ENCODE data around the gene INTS4. TPM values are rescaled to one million over a fixed set of nuclear protein-coding genes. Genes with fewer than 3 reads are reported as not detected.

The INTS4 gene
- total and polyA plus RNA-seq, 2 of the 4 experiments (the other 2 are of a cell fraction) = 24.0 to 52.5 TPM

DNA sequence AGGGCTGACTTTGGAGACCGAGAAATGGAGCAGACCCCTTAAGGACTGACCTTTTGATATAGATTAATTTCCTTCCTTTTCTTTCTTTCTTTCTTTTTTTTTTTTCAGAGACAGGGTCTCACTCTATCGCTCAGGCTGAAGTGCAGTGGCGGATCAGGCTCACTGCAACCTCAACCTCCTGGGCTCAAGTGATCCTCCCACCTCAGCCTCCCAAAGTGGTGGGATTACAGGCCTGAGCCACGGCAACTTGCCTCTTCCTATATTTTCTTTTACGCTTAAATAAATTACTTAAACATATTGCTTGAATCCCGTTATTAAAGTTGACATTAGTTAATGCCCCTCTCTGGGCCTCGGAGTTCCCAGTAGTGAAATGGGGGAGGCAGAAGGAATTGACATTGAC, 29.0 kb upstream of the INTS4 start:
- in situ Hi-C loops (cut with MboI; ENCODE audit: low sequenced_read_pairs) = no loop called here
- intact Hi-C loops (cut with micrococcal nuclease) = no loop called here
- 0 out of 2 replicates have a peak overlapping the region, but pooled peaks have one; percentile 65 for H3K4me2 ChIP-seq (ENCODE audit: low read depth, low read length)
- no peaks in the 10 kb centered on the region for H3K36me3 ChIP-seq (ENCODE audit: control insufficient read depth, insufficient read depth, low read length)
- H3K18ac ChIP-seq (ENCODE audit: low read depth, low read length) = no peak overlapping the region
- no CpG with 5 or more reads among the region's 7 CpGs for WGBS, 2 experiments (ENCODE audit: extremely low coverage in 2 of 2, insufficient read length in 1 of 2)
- H3K27me3 ChIP-seq (ENCODE audit: control insufficient read depth, insufficient read depth, low read length) = no peaks in the 10 kb centered on the region
- H3K9me1 ChIP-seq (ENCODE audit: insufficient read depth, low read length) = peaks cover 6% of the 10 kb centered on the region
- TF ChIP-seq MAZ (IDR thresholded peaks at IDR 0.05; ENCODE audit: borderline replicate concordance, low read depth, low read length) = no peak
- TF ChIP-seq MAFK (IDR thresholded peaks at IDR 0.05; ENCODE audit: low read depth, low read length) = no peak
- no peak for TF ChIP-seq FOS (IDR thresholded peaks at IDR 0.05; ENCODE audit: low read depth, low read length)
- no peak for TF ChIP-seq CHD1 (IDR thresholded peaks at IDR 0.05; ENCODE audit: low read depth, low read length)
- TF ChIP-seq MXI1 (IDR thresholded peaks at IDR 0.05; ENCODE audit: borderline replicate concordance, low read depth, low read length) = no peak
- no peak for TF ChIP-seq POLR2A (IDR thresholded peaks at IDR 0.05; ENCODE audit: low read depth, low read length)
- H3K14ac ChIP-seq (replicated peaks; ENCODE audit: low read depth, low read length) = no peak overlapping the region
- H4K5ac ChIP-seq (ENCODE audit: low read depth, low read length) = no peak overlapping the region
- H4K20me1 ChIP-seq (ENCODE audit: insufficient read depth, low read length) = no peaks in the 10 kb centered on the region
- H2BK120ac ChIP-seq (ENCODE audit: low read depth, low read length) = no peak overlapping the region
- H4K8ac ChIP-seq (ENCODE audit: low read depth in 2 of 2, low read length in 2 of 2) = no peak overlapping the region
- no peak overlapping the region for H2AK5ac ChIP-seq (ENCODE audit: low read depth, low read length)
- no peak overlapping the region for H3K4me3 ChIP-seq (ENCODE audit: insufficient read depth, low read depth, low read length)
- no peak overlapping the region for H2BK20ac ChIP-seq (ENCODE audit: low read depth, low read length)
- H2BK15ac ChIP-seq (ENCODE audit: low read depth, low read length) = no peak overlapping the region
- H4K91ac ChIP-seq (ENCODE audit: insufficient read depth, low read depth, low read length) = no peak overlapping the region
- no peaks in the 10 kb centered on the region for H3K79me1 ChIP-seq (ENCODE audit: low read depth in 1 of 2, low read length in 2 of 2)
- H3K4ac ChIP-seq (ENCODE audit: low read depth, low read length) = no peak overlapping the region
- no peak overlapping the region for H3K27ac ChIP-seq (ENCODE audit: insufficient read depth, low read length)
- H3K9ac ChIP-seq (ENCODE audit: low read depth, low read length) = no peak overlapping the region
- H3K4me1 ChIP-seq (ENCODE audit: control insufficient read depth, insufficient read depth, low read length) = no peaks in the 10 kb centered on the region; the same call in 1 of the 2 replicates
- ChIA-PET CTCF (no interaction called here), POLR2A (ENCODE audit: unreplicated experiment) (no interaction called here)
- no peak overlapping the region for H3K23ac ChIP-seq (ENCODE audit: low read depth, low read length)
- ATAC-seq (ENCODE audit: low read depth) (no peak), DNase-seq (no peak)
- H3K9me3 ChIP-seq (ENCODE audit: control insufficient read depth, insufficient read depth, low read length) = no peaks in the 10 kb centered on the region
- peak overlapping the region; percentile 95 for H2AFZ ChIP-seq (replicated peaks; ENCODE audit: low read length, poor library complexity)
- no peak overlapping the region for H3K56ac ChIP-seq (ENCODE audit: extremely low read depth, insufficient read depth, low read length)
- dilution Hi-C loops (cut with HindIII; ENCODE audit: low sequenced_read_pairs, unreplicated experiment) = no loop called here
- no TSS peak for BruUV-seq (replicated peaks)
- no peak overlapping the region for H2BK5ac ChIP-seq (ENCODE audit: low read depth, low read length, poor library complexity, severe bottlenecking)
- H2AK9ac ChIP-seq (replicated peaks; ENCODE audit: low read depth, low read length, poor library complexity) = no peak overlapping the region

Measured in IMR-90 (cell line).